Regular cardiac myocyte (primary cell): ENCODE measurements around the gene B3GNT8. TPM values are rescaled to one million over a fixed set of nuclear protein-coding genes. Genes with fewer than 3 reads are reported as not detected.

Experiments used
- total RNA-seq: library from RNA; depleted of rRNA; stranded (reverse); fragments of >200 nt; gene quantifications from 2 replicates; pipeline ENCODE4 v1.2.3, GENCODE V29; 2014

B3GNT8 gene
- 0.96 and 1.1 TPM in 2 replicates for total RNA-seq

GRCh38 chr19:41426952-41427646 is at the start of gene B3GNT8:
B3GNT8 (minus strand) TSS chr19:41427374; CDS start chr19:41426778, 596 bp downstream.

GRCh38 chr19:41442473-41443355 is 15.5 kb upstream of the B3GNT8 start, which contains the start of gene ERICH4:
ERICH4 (plus strand) TSS chr19:41443156; CDS start chr19:41443170, 14 bp downstream.

GRCh38 chr19:41439441-41440222 is 12.5 kb upstream of the B3GNT8 start, which contains the start of gene DMAC2:
DMAC2 (minus strand) TSS chr19:41439912; CDS start chr19:41439899, 13 bp downstream.

GRCh38 chr19:41397086-41398049 is 29.8 kb downstream of the B3GNT8 start, which contains the start of the genes BCKDHA and EXOSC5:
BCKDHA (plus strand) TSS chr19:41397818; CDS start chr19:41397828, 10 bp downstream.
EXOSC5 (minus strand) TSS chr19:41397359; CDS start chr19:41397328, 31 bp downstream.

DNA sequence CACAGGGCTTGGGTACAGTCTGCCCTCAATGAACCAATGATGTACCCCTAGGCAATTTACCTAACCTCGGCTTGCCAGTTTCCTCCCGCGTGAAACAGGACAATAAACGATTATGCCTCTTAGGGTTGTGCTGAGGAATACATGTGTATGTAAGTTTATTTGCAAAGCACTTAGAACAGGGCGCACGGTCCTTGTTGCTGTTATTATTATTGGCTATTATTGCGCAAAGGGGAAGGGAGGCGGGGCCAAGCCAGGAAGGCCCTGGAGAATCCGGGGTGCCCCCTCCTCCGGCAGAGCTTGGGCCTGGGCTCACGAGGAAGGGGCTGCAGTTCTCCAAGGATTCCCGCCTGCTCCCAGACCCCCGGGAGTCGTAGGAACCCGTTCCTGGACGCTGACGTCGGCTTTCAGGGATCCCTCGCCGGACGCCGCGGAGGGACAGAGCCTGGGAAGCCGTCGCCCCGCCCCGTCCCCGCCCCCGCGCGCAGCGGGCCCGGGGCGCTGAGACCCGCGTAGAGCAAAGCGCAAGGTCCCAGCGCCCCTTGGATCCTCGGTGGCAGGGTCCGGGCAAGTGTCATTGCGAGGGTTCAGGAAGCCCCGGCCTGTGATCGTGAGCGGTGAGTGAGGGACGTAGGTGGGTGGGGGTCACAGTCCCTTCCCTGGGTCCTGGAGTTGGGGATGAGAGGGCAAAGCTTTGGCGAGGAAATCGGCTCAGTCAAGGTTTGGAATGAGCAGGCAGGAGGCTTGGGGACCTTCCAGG is 50.8 kb downstream of the B3GNT8 start, which contains the start of gene TMEM91:
TMEM91 (plus strand) TSS at position 293 of the 757 bp plus-strand sequence. CDS start 1,777 bp downstream, outside the sequence.

Other genes starting within 250 kb of the B3GNT8 start
- gene CYP2S1, start 234.2 kb downstream of the B3GNT8 start, total RNA-seq = under 0.01 and 1.3 TPM in 2 replicates
- gene AXL, start 208.2 kb downstream of the B3GNT8 start, total RNA-seq = 224 and 501 TPM in 2 replicates
- 41.7 and 84.2 TPM in 2 replicates for gene HNRNPUL1, start 163.0 kb downstream of the B3GNT8 start, total RNA-seq
- gene CCDC97, start 117.2 kb downstream of the B3GNT8 start, total RNA-seq = 6.2 and 6.3 TPM in 2 replicates
- gene TGFB1, start 73.5 kb downstream of the B3GNT8 start, total RNA-seq = 8.7 and 10.7 TPM in 2 replicates
- 3.1 and 6.5 TPM in 2 replicates for gene B9D2, start 63.2 kb downstream of the B3GNT8 start, total RNA-seq
- gene TMEM91, start 50.8 kb downstream of the B3GNT8 start, total RNA-seq = 4.2 and 9.9 TPM in 2 replicates
- 9.3 and 22.8 TPM in 2 replicates for gene EXOSC5, start 30.0 kb downstream of the B3GNT8 start, total RNA-seq
- 21.5 and 31.9 TPM in 2 replicates for gene BCKDHA, start 29.6 kb downstream of the B3GNT8 start, total RNA-seq
- gene DMAC2, start 12.5 kb upstream of the B3GNT8 start, total RNA-seq = 21.4 and 43.5 TPM in 2 replicates
- gene ERICH4, start 15.8 kb upstream of the B3GNT8 start, total RNA-seq = not detected in 2 replicates
- 0.28 TPM in 1 of 2 replicates, not detected in the other for gene CEACAM21, start 148.8 kb upstream of the B3GNT8 start, total RNA-seq
- gene CEACAM4, start 199.7 kb upstream of the B3GNT8 start, total RNA-seq = not detected in 2 replicates